HEK293 (cell line): ENCODE data around the gene PNPO.

Source experiments
- CTCF ChIA-PET: fragments of 350-600 bp; formaldehyde crosslinking; extraction: SDS; loops from one replicate; lab custom pipeline; 2021; ENCODE audit warnings: antibody characterized with exemption; lab: Yijun Ruan, JAX
- POLR2A ChIA-PET: fragments of 300-600 bp; formaldehyde crosslinking; extraction: SDS; loops from one replicate; lab custom pipeline; 2020; ENCODE audit warnings: antibody characterized with exemption, inconsistent platforms; lab: Yijun Ruan, JAX
- H3K27ac ChIP-seq: fragments of 200-500 bp; sonication (Bioruptor generic); 2 replicates; pipeline ENCODE4 v1.5.1; 2014; ENCODE audit warnings: low read depth, low read length, control low read depth, inconsistent platforms; ENCODE audit errors: extremely low read depth
- H3K36me3 ChIP-seq, 2 experiments: fragments of 200-500 bp in 1 of 2; sonication (Bioruptor generic) in 1 of 2; 1 replicate in 1 of 2; 2 replicates in 1 of 2; pipeline ENCODE4 v1.5.1; 2014 to 2017; ENCODE audit warnings: inconsistent platforms in 2 of 2, low read length in 2 of 2; ENCODE audit not compliant: control insufficient read depth in 2 of 2, insufficient read depth in 1 of 2
- H3K4me1 ChIP-seq: fragments of 200-500 bp; sonication (Bioruptor generic); 2 replicates; pipeline ENCODE4 v1.5.1; 2014; ENCODE audit warnings: mild to moderate bottlenecking, low read length, inconsistent platforms; ENCODE audit not compliant: control insufficient read depth, insufficient read depth
- H3K4me3 ChIP-seq: 2 replicates; pipeline ENCODE4 v1.5.1; 2011; ENCODE audit warnings: low read depth, mild to moderate bottlenecking, control low read depth, low read length, moderate library complexity
- H3K9me3 ChIP-seq: fragments of 200-500 bp; sonication (Bioruptor generic); 2 replicates; pipeline ENCODE4 v1.5.1; 2014; ENCODE audit warnings: low read depth, low read length, inconsistent platforms; ENCODE audit not compliant: control insufficient read depth, insufficient read depth
- EGR2 ChIP-seq: fragments of 450-650 bp; formaldehyde crosslinking; IDR thresholded peaks from 2 replicates; pipeline ENCODE4 v1.5.1; 2016; ENCODE audit warnings: low read depth, missing biosample characterization, missing genetic modification characterization
- GFI1B ChIP-seq: fragments of 450-650 bp; formaldehyde crosslinking; IDR thresholded peaks from 2 replicates; pipeline ENCODE4 v1.5.1; 2016; ENCODE audit warnings: missing biosample characterization, missing genetic modification characterization
- GLI2 ChIP-seq: fragments of 450-650 bp; formaldehyde crosslinking; IDR thresholded peaks from 2 replicates; pipeline ENCODE4; 2017; ENCODE audit warnings: missing biosample characterization, missing genetic modification characterization, low read depth, borderline replicate concordance
- KLF17 ChIP-seq: fragments of 450-650 bp; formaldehyde crosslinking; IDR thresholded peaks from 2 replicates; pipeline ENCODE4 v1.5.1; 2016; ENCODE audit warnings: missing biosample characterization, missing genetic modification characterization
- OSR2 ChIP-seq: fragments of 450-650 bp; formaldehyde crosslinking; IDR thresholded peaks from 2 replicates; pipeline ENCODE4 v1.5.1; 2016; ENCODE audit warnings: missing biosample characterization, missing genetic modification characterization
- OVOL3 ChIP-seq: fragments of 450-650 bp; formaldehyde crosslinking; IDR thresholded peaks from 2 replicates; pipeline ENCODE4 v1.5.1; 2016; ENCODE audit warnings: missing biosample characterization, missing genetic modification characterization
- PRDM1 ChIP-seq: fragments of 450-650 bp; formaldehyde crosslinking; IDR thresholded peaks from 2 replicates; pipeline ENCODE4; 2016; ENCODE audit warnings: missing biosample characterization, missing genetic modification characterization
- SCRT1 ChIP-seq: fragments of 450-650 bp; formaldehyde crosslinking; IDR thresholded peaks from 2 replicates; pipeline ENCODE4 v1.5.1; 2016; ENCODE audit warnings: missing biosample characterization, missing genetic modification characterization, borderline replicate concordance
- SP7 ChIP-seq: fragments of 450-650 bp; formaldehyde crosslinking; IDR thresholded peaks from 2 replicates; pipeline ENCODE4 v1.5.1; 2016; ENCODE audit warnings: missing biosample characterization, missing genetic modification characterization
- WT1 ChIP-seq: fragments of 450-650 bp; formaldehyde crosslinking; IDR thresholded peaks from 2 replicates; pipeline ENCODE4 v1.5.1; 2016; ENCODE audit warnings: missing biosample characterization, missing genetic modification characterization
- ZBTB1 ChIP-seq: fragments of 450-650 bp; formaldehyde crosslinking; IDR thresholded peaks from 2 replicates; pipeline ENCODE4 v1.5.1; 2016; ENCODE audit warnings: missing biosample characterization, missing genetic modification characterization
- ZBTB48 ChIP-seq: fragments of 450-650 bp; formaldehyde crosslinking; IDR thresholded peaks from 2 replicates; pipeline ENCODE4 v1.5.1; 2016; ENCODE audit warnings: missing biosample characterization, missing genetic modification characterization
- ZBTB8A ChIP-seq: fragments of 450-650 bp; formaldehyde crosslinking; IDR thresholded peaks from 2 replicates; pipeline ENCODE4 v1.5.1; 2016; ENCODE audit warnings: missing biosample characterization, missing genetic modification characterization
- ZFP3 ChIP-seq: fragments of 450-650 bp; formaldehyde crosslinking; IDR thresholded peaks from 2 replicates; pipeline ENCODE4 v1.5.1; 2016; ENCODE audit warnings: low read depth, missing biosample characterization, missing genetic modification characterization
- ZFP37 ChIP-seq: fragments of 450-650 bp; formaldehyde crosslinking; IDR thresholded peaks from 2 replicates; pipeline ENCODE4 v1.5.1; 2016; ENCODE audit warnings: missing biosample characterization, missing genetic modification characterization
- ZNF138 ChIP-seq: fragments of 450-650 bp; formaldehyde crosslinking; IDR thresholded peaks from 2 replicates; pipeline ENCODE4 v1.5.1; 2016; ENCODE audit warnings: missing biosample characterization, missing genetic modification characterization, borderline replicate concordance
- ZNF157 ChIP-seq: fragments of 450-650 bp; formaldehyde crosslinking; IDR thresholded peaks from 2 replicates; pipeline ENCODE4 v1.5.1; 2016; ENCODE audit warnings: missing biosample characterization, missing genetic modification characterization
- ZNF335 ChIP-seq: fragments of 450-650 bp; formaldehyde crosslinking; conservative IDR thresholded peaks from 2 replicates; pipeline ENCODE4 v1.5.1; 2016; ENCODE audit warnings: missing biosample characterization, missing genetic modification characterization
- ZNF391 ChIP-seq: fragments of 450-650 bp; formaldehyde crosslinking; IDR thresholded peaks from 2 replicates; pipeline ENCODE4 v1.5.1; 2016; ENCODE audit warnings: low read depth, missing biosample characterization, missing genetic modification characterization, borderline replicate concordance
- ZNF423 ChIP-seq: fragments of 450-650 bp; formaldehyde crosslinking; IDR thresholded peaks from 2 replicates; pipeline ENCODE4 v1.5.1; 2016; ENCODE audit warnings: missing biosample characterization, missing genetic modification characterization
- ZNF510 ChIP-seq: fragments of 450-650 bp; formaldehyde crosslinking; IDR thresholded peaks from 2 replicates; pipeline ENCODE4 v1.5.1; 2018; ENCODE audit warnings: mild to moderate bottlenecking, missing genetic modification characterization, missing biosample characterization; ENCODE audit not compliant: insufficient replicate concordance
- ZNF660 ChIP-seq: fragments of 450-650 bp; IDR thresholded peaks from 2 replicates; pipeline ENCODE4 v1.5.1; 2018; ENCODE audit warnings: missing biosample characterization, mild to moderate bottlenecking, missing genetic modification characterization
- ZNF791 ChIP-seq: fragments of 450-650 bp; formaldehyde crosslinking; IDR thresholded peaks from 2 replicates; pipeline ENCODE4 v1.5.1; 2016; ENCODE audit warnings: missing biosample characterization, missing genetic modification characterization
- TF ChIP-seq, protein P1 (sequence below): fragments of 450-650 bp; formaldehyde crosslinking; IDR thresholded peaks from 2 replicates; pipeline ENCODE4 v1.5.1; 2016; ENCODE audit warnings: missing biosample characterization, missing genetic modification characterization

The PNPO gene

DNA sequence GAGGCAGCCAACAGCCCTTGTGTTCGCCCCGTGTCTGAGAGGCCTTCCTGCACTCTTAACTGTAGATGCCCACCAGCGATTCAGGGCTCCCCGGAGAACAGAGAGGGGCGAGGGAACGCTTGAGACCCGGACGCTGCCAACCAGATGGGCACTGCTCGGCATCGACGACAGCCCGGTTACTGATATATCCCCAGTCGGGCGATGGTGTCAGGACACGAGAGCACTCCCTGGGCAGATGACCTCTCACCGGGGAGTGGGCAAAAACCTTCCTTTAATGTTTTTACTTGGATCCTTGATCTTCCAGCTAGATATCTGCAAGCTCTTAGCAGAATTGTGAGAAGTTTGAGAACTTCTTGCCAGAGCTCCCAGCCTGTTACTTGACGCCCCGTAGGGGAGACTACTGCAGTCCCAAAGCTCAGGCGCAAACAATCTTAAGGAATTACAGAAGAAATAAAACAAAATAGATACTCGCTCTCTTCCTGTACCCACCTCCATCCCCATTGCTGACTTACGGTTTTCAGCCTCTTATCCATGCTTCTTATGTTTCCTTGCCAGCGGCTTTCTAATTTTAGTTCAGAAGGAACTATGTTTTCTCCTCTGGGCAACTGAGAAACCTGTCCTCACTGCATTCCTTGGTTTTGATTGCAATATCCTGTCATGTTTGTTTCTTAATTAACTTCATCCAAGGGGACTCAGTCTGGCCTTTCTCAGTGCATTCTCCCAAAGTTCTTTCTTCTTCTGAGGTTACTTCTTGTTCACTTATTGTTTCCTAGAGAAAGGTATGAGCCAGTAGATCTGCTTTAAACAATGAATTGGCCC is 44.5 kb upstream of the PNPO start:
- Histone ChIP-seq H3K9me3 (no peaks in the 10 kb centered on the region), H3K36me3 (peaks cover 0 to 25% of the 10 kb centered on the region in 2 experiments; a peak in 2 of 3 replicates), H3K4me1 (peaks cover 4% of the 10 kb centered on the region; the same call in 1 of the 2 replicates), H3K27ac (peak overlapping the region; percentile 98)
- CTCF ChIA-PET, result interaction anchor here (0.6 to 0.9 kb wide), 4 partner anchors 23 to 51 kb away, joined by 3 to 6 read pairs (median 3); partner anchors contain the start of gene SP6
- TF ChIP-seq GFI1B (no peak), ZNF157 (no peak), ZNF138 (no peak), GLI2 (tag by site-specific recombination) (no peak), ZFP37 (0 out of 2 replicates have a peak, but pooled peaks have one; percentile 66), EGR2 (tag by site-specific recombination) (no peak), KLF17 (tag by site-specific recombination) (no peak), ZFP3 (no peak), ZBTB48 (tag by site-specific recombination) (peak; percentile 45; the same call in 1 of the 2 replicates), ZNF510 (no peak), SP7 (tag by site-specific recombination) (no peak), ZBTB8A (tag by site-specific recombination) (peak; percentile 82), ZNF391 (tag by site-specific recombination) (0 out of 2 replicates have a peak, but pooled peaks have one; percentile 28), SCRT1 (tag by site-specific recombination) (no peak), OSR2 (tag by site-specific recombination) (no peak), ZNF423 (tag by site-specific recombination) (no peak), WT1 (tag by site-specific recombination) (no peak), PRDM1 (tag by site-specific recombination) (0 out of 2 replicates have a peak, but pooled peaks have one; percentile 23), ZNF660 (tag by site-specific recombination) (0 out of 2 replicates have a peak, but pooled peaks have one; percentile 12), ZNF791 (tag by site-specific recombination) (no peak), OVOL3 (tag by site-specific recombination) (no peak), ZNF335 (tag by site-specific recombination) (0 out of 2 replicates have a peak, but pooled peaks have one; percentile 42), ZBTB1 (tag by site-specific recombination) (no peak)
- TF ChIP-seq, protein P1, sequence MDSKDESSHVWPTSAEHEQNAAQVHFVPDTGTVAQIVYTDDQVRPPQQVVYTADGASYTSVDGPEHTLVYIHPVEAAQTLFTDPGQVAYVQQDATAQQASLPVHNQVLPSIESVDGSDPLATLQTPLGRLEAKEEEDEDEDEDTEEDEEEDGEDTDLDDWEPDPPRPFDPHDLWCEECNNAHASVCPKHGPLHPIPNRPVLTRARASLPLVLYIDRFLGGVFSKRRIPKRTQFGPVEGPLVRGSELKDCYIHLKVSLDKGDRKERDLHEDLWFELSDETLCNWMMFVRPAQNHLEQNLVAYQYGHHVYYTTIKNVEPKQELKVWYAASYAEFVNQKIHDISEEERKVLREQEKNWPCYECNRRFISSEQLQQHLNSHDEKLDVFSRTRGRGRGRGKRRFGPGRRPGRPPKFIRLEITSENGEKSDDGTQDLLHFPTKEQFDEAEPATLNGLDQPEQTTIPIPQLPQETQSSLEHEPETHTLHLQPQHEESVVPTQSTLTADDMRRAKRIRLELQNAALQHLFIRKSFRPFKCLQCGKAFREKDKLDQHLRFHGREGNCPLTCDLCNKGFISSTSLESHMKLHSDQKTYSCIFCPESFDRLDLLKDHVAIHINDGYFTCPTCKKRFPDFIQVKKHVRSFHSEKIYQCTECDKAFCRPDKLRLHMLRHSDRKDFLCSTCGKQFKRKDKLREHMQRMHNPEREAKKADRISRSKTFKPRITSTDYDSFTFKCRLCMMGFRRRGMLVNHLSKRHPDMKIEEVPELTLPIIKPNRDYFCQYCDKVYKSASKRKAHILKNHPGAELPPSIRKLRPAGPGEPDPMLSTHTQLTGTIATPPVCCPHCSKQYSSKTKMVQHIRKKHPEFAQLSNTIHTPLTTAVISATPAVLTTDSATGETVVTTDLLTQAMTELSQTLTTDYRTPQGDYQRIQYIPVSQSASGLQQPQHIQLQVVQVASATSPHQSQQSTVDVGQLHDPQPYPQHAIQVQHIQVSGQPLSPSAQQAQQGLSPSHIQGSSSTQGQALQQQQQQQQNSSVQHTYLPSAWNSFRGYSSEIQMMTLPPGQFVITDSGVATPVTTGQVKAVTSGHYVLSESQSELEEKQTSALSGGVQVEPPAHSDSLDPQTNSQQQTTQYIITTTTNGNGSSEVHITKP (tag by site-specific recombination), result no peak
- TF ChIP-seq, all 188 proteins: peak for 7
- POLR2A ChIA-PET, result interaction anchor here (0.6 to 1.1 kb wide), 4 partner anchors 44 to 246 kb away, joined by 3 to 7 read pairs (median 4); partner anchors contain the start of genes CDK5RAP3, PNPO and SCRN2
- peak overlapping the region; percentile 95 for H3K4me3 ChIP-seq
